ENCODE data around the gene CUZD1. TPM values are rescaled to one million over a fixed set of nuclear protein-coding genes. Genes with fewer than 3 reads are reported as not detected.

The CUZD1 gene
- total and polyA plus RNA-seq, 2 experiments from 2014 or later, result 3.1 to 4.1 TPM

DNA sequence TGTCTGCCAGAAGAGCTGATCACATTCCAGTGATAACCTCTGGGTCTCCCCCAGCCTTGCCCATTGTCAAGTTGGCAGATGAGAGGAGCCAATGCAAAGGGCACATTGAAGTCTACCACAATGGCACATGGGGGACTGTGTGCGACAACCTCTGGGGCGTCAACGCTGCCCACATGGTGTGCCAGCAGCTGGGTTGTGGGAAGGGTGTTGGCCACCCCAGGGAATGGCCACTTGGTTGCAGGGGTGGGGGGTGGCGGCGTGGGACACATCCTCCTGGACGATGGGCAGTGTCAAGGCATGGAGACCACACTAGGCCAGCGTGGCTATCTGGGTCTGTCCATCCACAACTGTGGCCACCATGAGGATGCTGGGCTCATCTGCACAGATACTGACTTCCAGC lies 43.4 kb downstream of the CUZD1 start:
- no peak overlapping the region for H3K4me3 ChIP-seq
- H3K9me2 ChIP-seq (ENCODE audit: insufficient read depth), result 0 out of 2 replicates have a peak, but pooled peaks cover 2% of the 10 kb centered on the region
- H2AFZ ChIP-seq, result no peak overlapping the region
- no peaks in the 10 kb centered on the region for H3K4me1 ChIP-seq (ENCODE audit: insufficient read depth)
- Mint-ChIP-seq H3K27me3 (ENCODE audit: insufficient read depth, low read depth, poor library complexity) (no peaks in the 10 kb centered on the region), H3K4me3 (no peak overlapping the region), H3K36me3 (ENCODE audit: low read depth) (no peaks in the 10 kb centered on the region), H3K9me3 (peaks cover 3% of the 10 kb centered on the region; the same call in 1 of the 3 replicates), H3K27ac (no peak overlapping the region), H3K4me1 (no peaks in the 10 kb centered on the region)
- DNase-seq (ENCODE audit: low spot score) (no peak), ATAC-seq (no peak)
- no peak overlapping the region for H3K4me2 ChIP-seq
- H3K27me3 ChIP-seq (ENCODE audit: insufficient read depth), result no peaks in the 10 kb centered on the region
- H3K36me3 ChIP-seq (ENCODE audit: insufficient read depth), result no peaks in the 10 kb centered on the region
- H3F3A ChIP-seq (replicated peaks; ENCODE audit: low read depth), result no peaks in the 10 kb centered on the region
- no peaks in the 10 kb centered on the region for H4K20me1 ChIP-seq (replicated peaks; ENCODE audit: insufficient read depth)
- H3K27ac ChIP-seq (ENCODE audit: low read depth), result no peak overlapping the region
- TF ChIP-seq, protein P1, sequence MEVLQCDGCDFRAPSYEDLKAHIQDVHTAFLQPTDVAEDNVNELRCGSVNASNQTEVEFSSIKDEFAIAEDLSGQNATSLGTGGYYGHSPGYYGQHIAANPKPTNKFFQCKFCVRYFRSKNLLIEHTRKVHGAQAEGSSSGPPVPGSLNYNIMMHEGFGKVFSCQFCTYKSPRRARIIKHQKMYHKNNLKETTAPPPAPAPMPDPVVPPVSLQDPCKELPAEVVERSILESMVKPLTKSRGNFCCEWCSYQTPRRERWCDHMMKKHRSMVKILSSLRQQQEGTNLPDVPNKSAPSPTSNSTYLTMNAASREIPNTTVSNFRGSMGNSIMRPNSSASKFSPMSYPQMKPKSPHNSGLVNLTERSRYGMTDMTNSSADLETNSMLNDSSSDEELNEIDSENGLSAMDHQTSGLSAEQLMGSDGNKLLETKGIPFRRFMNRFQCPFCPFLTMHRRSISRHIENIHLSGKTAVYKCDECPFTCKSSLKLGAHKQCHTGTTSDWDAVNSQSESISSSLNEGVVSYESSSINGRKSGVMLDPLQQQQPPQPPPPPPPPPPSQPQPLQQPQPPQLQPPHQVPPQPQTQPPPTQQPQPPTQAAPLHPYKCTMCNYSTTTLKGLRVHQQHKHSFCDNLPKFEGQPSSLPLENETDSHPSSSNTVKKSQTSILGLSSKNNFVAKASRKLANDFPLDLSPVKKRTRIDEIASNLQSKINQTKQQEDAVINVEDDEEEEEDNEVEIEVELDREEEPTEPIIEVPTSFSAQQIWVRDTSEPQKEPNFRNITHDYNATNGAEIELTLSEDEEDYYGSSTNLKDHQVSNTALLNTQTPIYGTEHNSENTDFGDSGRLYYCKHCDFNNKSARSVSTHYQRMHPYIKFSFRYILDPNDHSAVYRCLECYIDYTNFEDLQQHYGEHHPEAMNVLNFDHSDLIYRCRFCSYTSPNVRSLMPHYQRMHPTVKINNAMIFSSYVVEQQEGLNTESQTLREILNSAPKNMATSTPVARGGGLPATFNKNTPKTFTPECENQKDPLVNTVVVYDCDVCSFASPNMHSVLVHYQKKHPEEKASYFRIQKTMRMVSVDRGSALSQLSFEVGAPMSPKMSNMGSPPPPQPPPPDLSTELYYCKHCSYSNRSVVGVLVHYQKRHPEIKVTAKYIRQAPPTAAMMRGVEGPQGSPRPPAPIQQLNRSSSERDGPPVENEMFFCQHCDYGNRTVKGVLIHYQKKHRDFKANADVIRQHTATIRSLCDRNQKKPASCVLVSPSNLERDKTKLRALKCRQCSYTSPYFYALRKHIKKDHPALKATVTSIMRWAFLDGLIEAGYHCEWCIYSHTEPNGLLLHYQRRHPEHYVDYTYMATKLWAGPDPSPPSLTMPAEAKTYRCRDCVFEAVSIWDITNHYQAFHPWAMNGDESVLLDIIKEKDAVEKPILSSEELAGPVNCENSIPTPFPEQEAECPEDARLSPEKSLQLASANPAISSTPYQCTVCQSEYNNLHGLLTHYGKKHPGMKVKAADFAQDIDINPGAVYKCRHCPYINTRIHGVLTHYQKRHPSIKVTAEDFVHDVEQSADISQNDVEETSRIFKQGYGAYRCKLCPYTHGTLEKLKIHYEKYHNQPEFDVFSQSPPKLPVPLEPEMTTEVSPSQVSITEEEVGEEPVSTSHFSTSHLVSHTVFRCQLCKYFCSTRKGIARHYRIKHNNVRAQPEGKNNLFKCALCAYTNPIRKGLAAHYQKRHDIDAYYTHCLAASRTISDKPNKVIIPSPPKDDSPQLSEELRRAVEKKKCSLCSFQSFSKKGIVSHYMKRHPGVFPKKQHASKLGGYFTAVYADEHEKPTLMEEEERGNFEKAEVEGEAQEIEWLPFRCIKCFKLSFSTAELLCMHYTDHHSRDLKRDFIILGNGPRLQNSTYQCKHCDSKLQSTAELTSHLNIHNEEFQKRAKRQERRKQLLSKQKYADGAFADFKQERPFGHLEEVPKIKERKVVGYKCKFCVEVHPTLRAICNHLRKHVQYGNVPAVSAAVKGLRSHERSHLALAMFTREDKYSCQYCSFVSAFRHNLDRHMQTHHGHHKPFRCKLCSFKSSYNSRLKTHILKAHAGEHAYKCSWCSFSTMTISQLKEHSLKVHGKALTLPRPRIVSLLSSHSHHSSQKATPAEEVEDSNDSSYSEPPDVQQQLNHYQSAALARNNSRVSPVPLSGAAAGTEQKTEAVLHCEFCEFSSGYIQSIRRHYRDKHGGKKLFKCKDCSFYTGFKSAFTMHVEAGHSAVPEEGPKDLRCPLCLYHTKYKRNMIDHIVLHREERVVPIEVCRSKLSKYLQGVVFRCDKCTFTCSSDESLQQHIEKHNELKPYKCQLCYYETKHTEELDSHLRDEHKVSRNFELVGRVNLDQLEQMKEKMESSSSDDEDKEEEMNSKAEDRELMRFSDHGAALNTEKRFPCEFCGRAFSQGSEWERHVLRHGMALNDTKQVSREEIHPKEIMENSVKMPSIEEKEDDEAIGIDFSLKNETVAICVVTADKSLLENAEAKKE (CRISPR knock-in tag; IDR thresholded peaks at IDR 0.05), result no peak
- no peak for TF ChIP-seq EZH2 (IDR thresholded peaks at IDR 0.05; ENCODE audit: low read depth, unreplicated experiment)
- no peaks in the 10 kb centered on the region for H3K79me2 ChIP-seq (replicated peaks; ENCODE audit: insufficient read depth)

DNA sequence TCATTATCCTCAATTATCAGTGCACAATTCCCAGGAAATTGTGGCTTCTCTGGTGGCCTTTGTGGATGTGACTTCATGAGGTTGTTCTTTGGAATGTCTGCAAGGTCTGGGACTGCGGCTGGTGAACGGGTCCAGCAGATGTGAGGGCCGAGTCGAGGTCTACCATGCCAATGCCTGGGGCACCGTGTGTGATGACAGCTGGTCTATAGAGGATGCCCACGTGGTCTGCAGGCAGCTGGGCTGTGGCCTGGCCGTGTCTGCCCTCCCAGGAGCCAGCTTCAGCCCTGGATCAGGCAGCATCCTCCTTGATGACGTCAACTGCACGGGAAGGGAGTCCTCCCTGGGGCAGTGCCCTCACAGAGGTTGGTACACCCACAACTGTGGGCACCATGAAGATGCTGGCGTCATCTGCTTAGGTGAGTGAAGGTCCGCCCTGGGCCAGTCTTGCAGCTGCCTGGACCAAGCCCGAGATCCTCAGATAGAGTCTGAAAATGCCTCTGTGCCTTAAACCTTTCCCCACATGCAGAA lies 46.9 kb downstream of the CUZD1 start:
- Mint-ChIP-seq H3K4me3 (no peak overlapping the region), H3K36me3 (ENCODE audit: low read depth) (no peaks in the 10 kb centered on the region), H3K9me3 (peaks cover 3% of the 10 kb centered on the region; the same call in 1 of the 3 replicates), H3K27ac (no peak overlapping the region), H3K27me3 (ENCODE audit: insufficient read depth, low read depth, poor library complexity) (no peaks in the 10 kb centered on the region), H3K4me1 (no peaks in the 10 kb centered on the region; the same call in 2 of the 3 replicates)
- DNase-seq (ENCODE audit: low spot score) (no peak), ATAC-seq (no peak)
- Histone ChIP-seq H4K20me1 (replicated peaks; ENCODE audit: insufficient read depth) (no peaks in the 10 kb centered on the region), H2AFZ (no peak overlapping the region), H3K4me2 (no peak overlapping the region), H3K36me3 (ENCODE audit: insufficient read depth) (no peaks in the 10 kb centered on the region), H3K4me1 (ENCODE audit: insufficient read depth) (no peaks in the 10 kb centered on the region), H3K79me2 (replicated peaks; ENCODE audit: insufficient read depth) (no peaks in the 10 kb centered on the region), H3K27ac (ENCODE audit: low read depth) (no peak overlapping the region), H3K9me2 (ENCODE audit: insufficient read depth) (0 out of 2 replicates have a peak, but pooled peaks cover 2% of the 10 kb centered on the region), H3K27me3 (ENCODE audit: insufficient read depth) (no peaks in the 10 kb centered on the region), H3F3A (replicated peaks; ENCODE audit: low read depth) (no peaks in the 10 kb centered on the region), H3K4me3 (no peak overlapping the region)
- no peak for TF ChIP-seq NANOG (IDR thresholded peaks at IDR 0.05; ENCODE audit: borderline replicate concordance)
- TF ChIP-seq, protein P2, sequence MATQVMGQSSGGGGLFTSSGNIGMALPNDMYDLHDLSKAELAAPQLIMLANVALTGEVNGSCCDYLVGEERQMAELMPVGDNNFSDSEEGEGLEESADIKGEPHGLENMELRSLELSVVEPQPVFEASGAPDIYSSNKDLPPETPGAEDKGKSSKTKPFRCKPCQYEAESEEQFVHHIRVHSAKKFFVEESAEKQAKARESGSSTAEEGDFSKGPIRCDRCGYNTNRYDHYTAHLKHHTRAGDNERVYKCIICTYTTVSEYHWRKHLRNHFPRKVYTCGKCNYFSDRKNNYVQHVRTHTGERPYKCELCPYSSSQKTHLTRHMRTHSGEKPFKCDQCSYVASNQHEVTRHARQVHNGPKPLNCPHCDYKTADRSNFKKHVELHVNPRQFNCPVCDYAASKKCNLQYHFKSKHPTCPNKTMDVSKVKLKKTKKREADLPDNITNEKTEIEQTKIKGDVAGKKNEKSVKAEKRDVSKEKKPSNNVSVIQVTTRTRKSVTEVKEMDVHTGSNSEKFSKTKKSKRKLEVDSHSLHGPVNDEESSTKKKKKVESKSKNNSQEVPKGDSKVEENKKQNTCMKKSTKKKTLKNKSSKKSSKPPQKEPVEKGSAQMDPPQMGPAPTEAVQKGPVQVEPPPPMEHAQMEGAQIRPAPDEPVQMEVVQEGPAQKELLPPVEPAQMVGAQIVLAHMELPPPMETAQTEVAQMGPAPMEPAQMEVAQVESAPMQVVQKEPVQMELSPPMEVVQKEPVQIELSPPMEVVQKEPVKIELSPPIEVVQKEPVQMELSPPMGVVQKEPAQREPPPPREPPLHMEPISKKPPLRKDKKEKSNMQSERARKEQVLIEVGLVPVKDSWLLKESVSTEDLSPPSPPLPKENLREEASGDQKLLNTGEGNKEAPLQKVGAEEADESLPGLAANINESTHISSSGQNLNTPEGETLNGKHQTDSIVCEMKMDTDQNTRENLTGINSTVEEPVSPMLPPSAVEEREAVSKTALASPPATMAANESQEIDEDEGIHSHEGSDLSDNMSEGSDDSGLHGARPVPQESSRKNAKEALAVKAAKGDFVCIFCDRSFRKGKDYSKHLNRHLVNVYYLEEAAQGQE (IDR thresholded peaks at IDR 0.05; ENCODE audit: unreplicated experiment), result no peak
